RKO (cell line): Measurements from ENCODE around the gene CORO2B.
"Not testable (repeated sequence)": the region's sequence is repeated elsewhere in the genome, so short reads cannot be mapped to it uniquely, and the experiment has no call there.

Experiments
- DNase-seq: peaks from one replicate; pipeline ENCODE4 v3.0.0-alpha.2; 2016; ENCODE audit warnings: low spot score

The CORO2B gene

GRCh38 chr15:68630211-68630555 is 51.4 kb downstream of the CORO2B start:
- no peak for DNase-seq

DNA sequence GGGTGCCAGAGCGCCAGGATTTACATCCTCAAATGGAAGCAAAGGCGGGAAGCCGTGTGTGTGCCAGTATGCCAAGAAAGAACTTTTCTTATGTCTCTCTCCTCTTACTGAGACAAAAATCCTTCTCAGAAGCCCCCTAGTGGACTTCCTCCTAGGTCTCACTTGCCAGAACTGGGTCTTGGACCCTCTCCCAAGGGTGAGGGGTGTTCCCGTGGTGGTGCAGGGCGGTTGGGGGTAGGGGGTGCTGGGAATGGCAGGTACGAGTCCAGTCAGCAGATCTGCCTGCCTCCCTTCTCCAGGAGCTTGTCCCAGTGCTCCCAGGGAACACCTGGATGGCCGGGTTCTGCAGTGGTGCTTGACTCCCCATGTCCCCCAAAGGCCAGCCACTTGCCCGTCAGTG is 52.0 kb downstream of the CORO2B start:
- DNase-seq, result no peak

- DNase-seq, result no peak
These were observed 52.8 kb downstream of the CORO2B start for GRCh38 chr15:68631601-68632051.

GRCh38 chr15:68632101-68632500 is 53.3 kb downstream of the CORO2B start:
- DNase-seq, result no peak

DNA sequence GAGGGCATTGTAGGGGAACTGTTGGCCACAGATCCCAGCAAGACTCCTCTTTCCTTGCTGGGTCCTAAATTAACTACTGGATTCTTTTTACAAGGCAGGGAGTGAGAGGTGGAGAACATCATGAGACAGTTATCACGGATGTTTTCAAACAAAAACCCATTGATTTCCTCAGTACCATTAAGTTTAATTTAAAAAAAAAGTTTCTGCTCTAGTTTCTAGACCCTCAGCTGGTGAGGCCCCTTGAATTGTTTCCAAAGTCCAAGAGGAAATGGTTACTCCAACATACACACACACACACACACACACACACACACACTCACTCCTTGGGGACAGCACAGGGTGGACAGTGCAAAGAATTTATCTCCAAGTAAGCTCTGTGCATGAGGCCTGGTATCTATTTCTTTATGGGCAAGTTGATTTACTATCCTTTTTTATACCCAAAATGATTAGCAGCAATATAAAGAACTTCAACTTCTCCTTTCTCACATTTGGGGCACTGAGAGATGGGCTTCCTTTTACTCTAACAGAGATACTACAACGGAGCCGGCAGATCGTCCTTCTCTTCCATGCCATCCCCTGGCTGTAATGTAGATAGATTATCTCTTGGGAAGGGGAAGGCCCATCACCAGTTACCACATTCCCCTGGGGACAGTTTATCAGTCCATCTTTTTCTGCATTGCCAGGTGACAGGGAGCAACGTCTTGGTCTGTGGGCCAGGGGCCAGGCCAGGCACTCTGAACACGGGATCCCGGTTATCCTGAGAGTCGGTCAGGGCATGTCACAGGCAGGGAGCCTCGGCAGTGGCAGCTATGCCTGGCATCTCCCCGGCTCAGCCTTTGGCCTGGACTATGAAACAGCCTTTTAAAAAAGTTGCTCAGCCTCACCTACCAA is 54.7 kb downstream of the CORO2B start:
- no peak for DNase-seq

- DNase-seq, result no peak
These were observed 55.3 kb downstream of the CORO2B start for GRCh38 chr15:68634122-68634482.

DNA sequence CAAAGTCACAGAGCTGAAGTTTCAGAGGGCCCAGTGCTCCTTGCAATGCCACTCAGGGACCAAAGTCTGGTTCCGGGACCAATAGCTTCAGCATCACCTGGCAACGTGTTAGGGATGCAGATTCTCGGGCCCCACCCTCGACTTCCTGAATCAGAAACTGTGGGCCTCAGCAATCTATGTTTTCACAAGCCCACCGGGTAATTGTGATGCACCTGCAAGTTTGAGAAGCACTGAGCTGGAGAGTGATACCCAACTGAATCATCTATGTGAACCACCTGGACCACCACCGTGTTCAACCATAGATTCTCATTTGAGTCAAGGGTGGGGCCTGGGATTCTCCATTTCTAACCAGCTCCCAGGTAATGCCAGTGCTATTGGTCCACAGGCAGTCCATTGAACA is 55.7 kb downstream of the CORO2B start:
- no peak for DNase-seq

DNA sequence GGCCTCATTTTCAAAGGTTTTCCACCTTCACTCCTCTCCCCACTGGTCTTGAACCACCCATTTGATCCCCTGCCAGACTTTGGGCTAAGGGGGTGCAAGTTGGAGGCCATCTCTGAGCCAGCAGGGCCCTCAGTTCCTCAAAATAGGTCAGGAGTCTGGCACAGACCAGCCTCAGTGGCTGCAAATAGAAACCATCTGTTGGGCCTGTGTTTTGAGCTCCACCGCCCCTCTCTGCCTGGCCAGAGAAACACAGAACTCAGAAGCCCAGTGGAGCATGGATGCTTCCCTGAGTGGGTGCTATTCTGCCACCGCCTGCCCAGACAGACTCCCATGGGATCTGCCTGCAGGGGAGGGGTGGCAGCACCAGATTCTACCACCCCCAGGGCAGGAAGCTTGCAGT is 56.3 kb downstream of the CORO2B start:
- DNase-seq, result no peak

DNA sequence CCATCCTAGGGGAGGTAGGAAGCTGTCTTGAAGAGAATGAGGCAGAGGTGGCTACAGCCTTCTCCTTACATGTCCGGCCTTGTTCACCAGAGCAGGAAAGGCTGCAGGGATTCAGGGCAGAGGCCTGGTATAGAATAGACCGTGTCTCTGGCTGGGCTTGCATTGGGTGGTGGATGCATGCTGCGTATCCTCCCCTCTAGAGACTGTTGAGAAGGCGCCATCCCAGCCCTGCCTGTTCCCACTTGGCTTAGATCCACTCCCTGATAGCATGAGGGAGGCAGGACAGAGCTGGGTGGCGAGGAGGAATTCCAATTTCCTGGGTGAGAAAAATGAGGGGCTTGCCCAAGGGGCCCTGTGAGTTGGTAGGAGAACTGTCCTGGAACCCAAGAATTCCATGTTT is 57.5 kb downstream of the CORO2B start:
- DNase-seq, result no peak

GRCh38 chr15:68637767-68638404 is 59.1 kb downstream of the CORO2B start:
- no peak for DNase-seq

DNA sequence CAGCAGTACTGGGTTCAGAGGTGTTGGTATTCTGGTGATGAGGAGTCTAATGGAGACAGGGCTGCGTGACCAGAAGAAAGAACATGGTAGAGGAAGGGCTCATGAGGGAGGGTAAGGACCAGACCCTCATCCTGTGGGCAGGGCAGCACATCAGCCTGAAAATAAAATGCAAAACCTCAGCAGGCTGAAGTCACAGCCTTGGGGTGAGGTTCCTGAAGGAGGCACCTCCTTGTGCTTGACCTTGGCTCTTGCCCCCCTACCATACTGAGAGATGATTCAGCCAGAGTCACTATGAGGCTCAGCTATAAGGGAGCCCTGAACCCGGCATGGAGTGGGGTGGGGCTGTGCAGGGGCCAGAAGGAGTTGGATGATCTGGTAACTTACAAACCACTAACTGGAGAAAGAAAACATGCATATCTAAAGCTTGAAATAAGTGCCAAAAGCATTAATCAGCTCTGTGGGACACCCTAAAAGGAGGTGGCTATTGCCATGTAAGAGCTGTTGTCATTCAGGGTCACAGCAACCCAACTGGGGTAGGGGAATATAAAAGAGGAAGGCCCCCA is 60.2 kb downstream of the CORO2B start:
- no peak for DNase-seq

GRCh38 chr15:68639926-68640600 is 61.3 kb downstream of the CORO2B start:
- DNase-seq, result no peak

GRCh38 chr15:68640791-68641331 is 62.1 kb downstream of the CORO2B start:
- no peak for DNase-seq

DNA sequence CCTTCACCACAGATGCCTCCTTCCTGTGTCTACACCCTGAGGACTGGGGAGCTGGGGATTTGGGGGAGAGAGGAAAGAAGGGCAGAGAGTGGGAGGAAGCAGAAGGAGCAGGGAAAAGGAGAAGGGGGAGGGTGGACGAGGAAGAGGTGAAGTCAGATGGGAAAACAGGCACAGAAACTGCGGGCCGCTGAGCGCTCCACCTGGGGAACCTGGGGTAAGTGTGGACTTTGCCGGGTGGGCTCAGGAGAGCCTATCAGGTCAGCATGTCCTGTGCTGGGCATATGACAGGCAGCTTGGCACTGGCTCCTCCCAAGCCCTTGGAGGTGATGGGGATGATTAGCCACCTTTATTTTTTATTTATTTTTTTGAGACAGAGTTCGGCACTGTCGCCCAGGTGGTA is 62.6 kb downstream of the CORO2B start:
- DNase-seq, result no peak

DNA sequence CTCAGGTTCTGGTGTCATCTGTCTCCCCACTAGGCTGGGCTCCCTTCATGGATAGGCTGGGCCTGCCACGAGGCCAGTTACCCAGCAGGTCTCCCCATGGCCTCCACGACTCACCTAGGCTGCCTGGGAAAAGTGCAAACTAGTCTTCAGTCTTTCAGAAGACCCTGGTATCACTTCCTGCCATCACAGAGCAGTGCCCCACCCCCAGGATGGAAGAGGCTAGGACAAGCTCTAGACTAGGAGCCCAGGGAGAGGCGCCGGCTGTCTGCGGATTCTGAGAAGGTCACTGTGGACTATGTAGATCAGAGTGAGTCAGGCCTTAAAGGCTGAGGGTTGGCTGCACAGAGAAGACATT is 63.7 kb downstream of the CORO2B start:
- no peak for DNase-seq

DNA sequence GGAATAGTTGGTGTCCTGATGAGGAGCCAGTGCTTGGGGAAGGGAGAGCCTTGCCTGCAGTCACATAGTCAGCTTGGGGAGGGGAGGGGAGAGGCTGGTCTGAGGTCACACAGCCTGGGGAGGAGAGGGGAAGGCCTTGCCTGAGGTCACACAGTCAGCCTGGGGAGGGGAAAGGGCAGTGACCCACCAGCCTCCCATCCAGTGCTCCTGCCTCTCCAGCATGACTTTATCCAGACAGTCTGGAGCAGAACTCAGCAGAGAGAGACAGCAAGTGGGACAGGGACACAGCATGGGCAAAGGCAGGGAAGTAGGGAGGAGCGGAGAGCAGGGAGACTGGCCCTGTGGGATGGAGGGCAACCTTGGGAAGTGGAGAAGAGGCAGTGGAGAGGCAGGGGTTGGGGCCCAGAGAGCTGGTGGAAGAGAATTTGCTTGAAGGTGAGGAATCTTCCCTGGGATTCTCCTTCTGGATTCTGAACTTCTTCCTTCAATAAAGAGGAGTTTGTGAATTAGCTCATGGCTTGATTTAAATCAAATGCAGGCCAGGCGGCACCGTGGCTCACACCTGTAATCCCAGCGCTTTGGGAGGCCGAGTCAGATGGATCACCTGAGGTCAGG is 64.5 kb downstream of the CORO2B start:
- DNase-seq, result no peak

DNA sequence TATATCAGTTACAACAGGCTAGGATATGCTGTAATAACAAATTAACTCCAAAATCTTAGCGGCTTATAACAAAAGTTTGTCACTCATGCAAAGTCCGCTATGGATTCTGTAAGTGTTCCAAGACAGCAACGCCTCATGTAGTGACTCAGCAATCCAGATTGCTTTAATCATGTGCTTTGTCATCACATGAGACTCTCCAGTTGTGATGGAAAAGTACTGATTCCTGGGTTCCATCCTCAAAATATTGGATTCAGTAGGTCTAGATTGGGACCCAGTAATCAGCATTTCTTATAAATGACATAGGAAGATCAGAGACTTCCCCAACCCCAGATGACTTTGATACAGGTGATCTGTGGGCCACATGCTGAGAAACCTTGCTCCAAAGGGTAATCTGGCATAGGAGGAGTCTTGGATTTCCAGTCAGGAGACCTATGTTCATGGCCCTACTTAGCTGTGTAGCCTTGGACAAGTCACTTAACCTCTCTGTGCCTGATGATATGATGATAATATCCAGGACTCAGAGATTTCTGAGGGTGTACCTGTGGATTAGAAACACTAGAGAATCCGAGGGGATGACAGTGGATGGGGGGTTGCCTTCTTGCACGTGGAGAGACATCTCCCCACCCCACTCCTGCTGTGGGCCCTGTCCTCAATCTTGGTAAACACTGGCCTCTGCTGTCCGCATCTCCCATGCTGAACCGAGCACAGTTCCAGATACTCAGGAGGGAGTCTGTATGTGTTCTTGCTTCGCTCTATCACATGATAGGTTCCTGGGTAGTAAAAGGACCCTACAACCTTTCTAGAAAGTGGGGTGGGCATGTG is 65.5 kb downstream of the CORO2B start:
- peak; percentile 81 for DNase-seq

DNA sequence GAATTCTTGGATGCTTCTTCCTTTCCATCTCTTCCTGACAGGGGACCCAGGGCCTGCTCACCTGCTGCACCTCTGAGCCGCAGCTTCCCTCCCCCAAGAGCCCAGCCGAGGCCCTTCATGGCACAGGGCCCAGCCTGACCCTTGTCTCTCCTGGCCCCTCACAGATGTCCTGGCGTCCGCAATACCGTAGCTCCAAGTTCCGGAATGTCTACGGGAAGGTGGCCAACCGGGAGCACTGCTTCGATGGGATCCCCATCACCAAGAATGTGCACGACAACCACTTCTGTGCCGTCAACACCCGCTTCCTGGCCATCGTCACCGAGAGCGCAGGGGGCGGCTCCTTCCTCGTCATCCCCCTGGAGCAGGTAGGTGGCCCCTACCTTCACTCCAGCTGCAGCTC is 66.2 kb downstream of the CORO2B start:
- no peak for DNase-seq

DNA sequence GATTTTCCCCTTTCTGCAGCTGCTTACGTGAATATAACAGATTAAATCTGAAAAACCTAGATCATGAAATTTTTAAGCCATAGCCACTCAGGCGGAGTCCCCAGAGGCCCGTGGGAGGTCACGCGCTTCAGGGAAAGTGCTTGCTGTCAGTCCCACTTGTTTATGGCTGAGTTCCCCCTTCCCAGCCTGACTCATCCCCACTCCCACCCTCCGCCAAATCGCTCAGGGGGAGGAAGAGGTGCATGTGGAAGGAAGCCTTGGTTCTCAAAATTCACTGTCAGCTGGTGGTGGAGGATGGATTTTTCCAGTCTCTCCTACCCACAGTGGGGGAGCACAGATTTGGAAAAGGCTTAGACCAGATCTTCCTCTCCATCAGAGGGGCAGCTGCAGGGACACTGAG is 67.4 kb downstream of the CORO2B start:
- no peak for DNase-seq

GRCh38 chr15:68646696-68647095 is 67.9 kb downstream of the CORO2B start:
- DNase-seq, result no peak

- DNase-seq, result not testable (repeated sequence)
These were observed 68.6 kb downstream of the CORO2B start for GRCh38 chr15:68647361-68647760.
